ENCODE data around the gene PCDHGC5. TPM values are rescaled to one million over a fixed set of nuclear protein-coding genes. Genes with fewer than 3 reads are reported as not detected.

Gene PCDHGC5
- 0.05 TPM in 1 of 5 replicates, not detected in the others for total RNA-seq (2022; extraction: Qiagen RNA extraction; ENCODE audit: low read depth)

GRCh38 chr5:141488591-141489561 is at the start of gene PCDHGC5:
TSS of gene PCDHGC5 (plus strand) at chr5:141489081. CDS start at chr5:141489241, 160 bp downstream.

GRCh38 chr5:141475625-141476131 is 13.2 kb upstream of the PCDHGC5 start, which contains the start of gene PCDHGC3:
TSS of gene PCDHGC3 (plus strand) at chr5:141475966. CDS start at chr5:141476117, 151 bp downstream.

GRCh38 chr5:141484641-141485311 is 4.1 kb upstream of the PCDHGC5 start, which contains the start of gene PCDHGC4:
TSS of gene PCDHGC4 (plus strand) at chr5:141485030. CDS start at chr5:141485174, 144 bp downstream.

Other genes starting within 250 kb of the PCDHGC5 start
- gene PCDHB15, start 243.7 kb upstream of the PCDHGC5 start, total RNA-seq (2022; extraction: Qiagen RNA extraction; ENCODE audit: low read depth): 0.05 to 0.07 TPM (median 0.06 TPM) in 4 of 5 replicates, not detected in the other
- gene SLC25A2, start 185.0 kb upstream of the PCDHGC5 start, total RNA-seq (2022; extraction: Qiagen RNA extraction; ENCODE audit: low read depth): not detected in 5 replicates
- 66.8 to 81.4 TPM (median 74.0 TPM) in 5 replicates for gene TAF7, start 168.3 kb upstream of the PCDHGC5 start, total RNA-seq (2022; extraction: Qiagen RNA extraction; ENCODE audit: low read depth)
- gene PCDHGA1, start 158.6 kb upstream of the PCDHGC5 start, total RNA-seq (2022; extraction: Qiagen RNA extraction; ENCODE audit: low read depth): 0.27 to 0.49 TPM (median 0.31 TPM) in 5 replicates
- 0.44 to 0.73 TPM (median 0.59 TPM) in 5 replicates for gene PCDHGA2, start 150.3 kb upstream of the PCDHGC5 start, total RNA-seq (2022; extraction: Qiagen RNA extraction; ENCODE audit: low read depth)
- gene PCDHGA3, start 145.3 kb upstream of the PCDHGC5 start, total RNA-seq (2022; extraction: Qiagen RNA extraction; ENCODE audit: low read depth): 0.05 to 0.09 TPM in 2 of 5 replicates, not detected in the others
- gene PCDHGB1, start 139.0 kb upstream of the PCDHGC5 start, total RNA-seq (2022; extraction: Qiagen RNA extraction; ENCODE audit: low read depth): 1.0 to 2.1 TPM (median 1.9 TPM) in 5 replicates
- 0.08 to 0.20 TPM (median 0.10 TPM) in 5 replicates for gene PCDHGA4, start 134.1 kb upstream of the PCDHGC5 start, total RNA-seq (2022; extraction: Qiagen RNA extraction; ENCODE audit: low read depth)
- 0.07 to 0.19 TPM (median 0.17 TPM) in 5 replicates for gene PCDHGB2, start 129.1 kb upstream of the PCDHGC5 start, total RNA-seq (2022; extraction: Qiagen RNA extraction; ENCODE audit: low read depth)
- 0.11 to 0.17 TPM (median 0.15 TPM) in 5 replicates for gene PCDHGA5, start 124.9 kb upstream of the PCDHGC5 start, total RNA-seq (2022; extraction: Qiagen RNA extraction; ENCODE audit: low read depth)
- 0.15 to 0.35 TPM (median 0.20 TPM) in 5 replicates for gene PCDHGB3, start 118.8 kb upstream of the PCDHGC5 start, total RNA-seq (2022; extraction: Qiagen RNA extraction; ENCODE audit: low read depth)
- 0.13 to 0.28 TPM (median 0.22 TPM) in 5 replicates for gene PCDHGA6, start 115.2 kb upstream of the PCDHGC5 start, total RNA-seq (2022; extraction: Qiagen RNA extraction; ENCODE audit: low read depth)
- 0.72 to 1.3 TPM (median 0.96 TPM) in 5 replicates for gene PCDHGA7, start 106.3 kb upstream of the PCDHGC5 start, total RNA-seq (2022; extraction: Qiagen RNA extraction; ENCODE audit: low read depth)
- gene PCDHGB4, start 101.4 kb upstream of the PCDHGC5 start, total RNA-seq (2022; extraction: Qiagen RNA extraction; ENCODE audit: low read depth): 0.66 to 1.0 TPM (median 0.73 TPM) in 5 replicates
- gene PCDHGA8, start 96.4 kb upstream of the PCDHGC5 start, total RNA-seq (2022; extraction: Qiagen RNA extraction; ENCODE audit: low read depth): 0.02 TPM in 2 of 5 replicates, not detected in the others
- gene PCDHGB5, start 91.1 kb upstream of the PCDHGC5 start, total RNA-seq (2022; extraction: Qiagen RNA extraction; ENCODE audit: low read depth): 1.9 to 2.8 TPM (median 2.4 TPM) in 5 replicates
- gene PCDHGA9, start 86.3 kb upstream of the PCDHGC5 start, total RNA-seq (2022; extraction: Qiagen RNA extraction; ENCODE audit: low read depth): 0.06 to 0.14 TPM (median 0.08 TPM) in 3 of 5 replicates, not detected in the others
- gene PCDHGB6, start 81.1 kb upstream of the PCDHGC5 start, total RNA-seq (2022; extraction: Qiagen RNA extraction; ENCODE audit: low read depth): 0.06 to 0.12 TPM (median 0.09 TPM) in 4 of 5 replicates, not detected in the other
- 0.01 TPM in 1 of 5 replicates, not detected in the others for gene PCDHGA10, start 76.1 kb upstream of the PCDHGC5 start, total RNA-seq (2022; extraction: Qiagen RNA extraction; ENCODE audit: low read depth)
- gene PCDHGB7, start 71.4 kb upstream of the PCDHGC5 start, total RNA-seq (2022; extraction: Qiagen RNA extraction; ENCODE audit: low read depth): 0.03 to 0.16 TPM (median 0.07 TPM) in 5 replicates
- gene PCDHGA11, start 68.0 kb upstream of the PCDHGC5 start, total RNA-seq (2022; extraction: Qiagen RNA extraction; ENCODE audit: low read depth): 0.02 TPM in 1 of 5 replicates, not detected in the others
- 0.02 TPM in 1 of 5 replicates, not detected in the others for gene PCDHGA12, start 58.6 kb upstream of the PCDHGC5 start, total RNA-seq (2022; extraction: Qiagen RNA extraction; ENCODE audit: low read depth)
- gene PCDHGC3, start 13.1 kb upstream of the PCDHGC5 start, total RNA-seq (2022; extraction: Qiagen RNA extraction; ENCODE audit: low read depth): 6.1 to 7.1 TPM (median 6.4 TPM) in 5 replicates
- gene PCDHGC4, start 4.1 kb upstream of the PCDHGC5 start, total RNA-seq (2022; extraction: Qiagen RNA extraction; ENCODE audit: low read depth): 0.02 to 0.15 TPM (median 0.05 TPM) in 3 of 5 replicates, not detected in the others
- gene DIAPH1, start 129.9 kb downstream of the PCDHGC5 start, total RNA-seq (2022; extraction: Qiagen RNA extraction; ENCODE audit: low read depth): 91.7 to 103 TPM (median 97.5 TPM) in 5 replicates
- 46.7 to 56.5 TPM (median 52.2 TPM) in 5 replicates for gene HDAC3, start 147.8 kb downstream of the PCDHGC5 start, total RNA-seq (2022; extraction: Qiagen RNA extraction; ENCODE audit: low read depth)
- gene RELL2, start 147.9 kb downstream of the PCDHGC5 start, total RNA-seq (2022; extraction: Qiagen RNA extraction; ENCODE audit: low read depth): 4.3 to 5.2 TPM (median 4.6 TPM) in 5 replicates
- gene FCHSD1, start 162.3 kb downstream of the PCDHGC5 start, total RNA-seq (2022; extraction: Qiagen RNA extraction; ENCODE audit: low read depth): 6.2 to 12.3 TPM (median 9.7 TPM) in 5 replicates
- 3.8 to 6.2 TPM (median 4.9 TPM) in 5 replicates for gene ARAP3, start 193.1 kb downstream of the PCDHGC5 start, total RNA-seq (2022; extraction: Qiagen RNA extraction; ENCODE audit: low read depth)